HG02571 (cell line): ENCODE measurements around the gene ZNF560.
"Not testable (repeated sequence)": the region's sequence is repeated elsewhere in the genome, so short reads cannot be mapped to it uniquely, and the experiment has no call there.

Source experiments
- ATAC-seq: cut with Tn5 transposase; IDR thresholded peaks from one replicate; pipeline ENCODE4 v1.9.1; 2021; ENCODE audit warnings: mild to moderate bottlenecking, moderate library complexity; ENCODE audit not compliant: unreplicated experiment

ZNF560 gene

DNA sequence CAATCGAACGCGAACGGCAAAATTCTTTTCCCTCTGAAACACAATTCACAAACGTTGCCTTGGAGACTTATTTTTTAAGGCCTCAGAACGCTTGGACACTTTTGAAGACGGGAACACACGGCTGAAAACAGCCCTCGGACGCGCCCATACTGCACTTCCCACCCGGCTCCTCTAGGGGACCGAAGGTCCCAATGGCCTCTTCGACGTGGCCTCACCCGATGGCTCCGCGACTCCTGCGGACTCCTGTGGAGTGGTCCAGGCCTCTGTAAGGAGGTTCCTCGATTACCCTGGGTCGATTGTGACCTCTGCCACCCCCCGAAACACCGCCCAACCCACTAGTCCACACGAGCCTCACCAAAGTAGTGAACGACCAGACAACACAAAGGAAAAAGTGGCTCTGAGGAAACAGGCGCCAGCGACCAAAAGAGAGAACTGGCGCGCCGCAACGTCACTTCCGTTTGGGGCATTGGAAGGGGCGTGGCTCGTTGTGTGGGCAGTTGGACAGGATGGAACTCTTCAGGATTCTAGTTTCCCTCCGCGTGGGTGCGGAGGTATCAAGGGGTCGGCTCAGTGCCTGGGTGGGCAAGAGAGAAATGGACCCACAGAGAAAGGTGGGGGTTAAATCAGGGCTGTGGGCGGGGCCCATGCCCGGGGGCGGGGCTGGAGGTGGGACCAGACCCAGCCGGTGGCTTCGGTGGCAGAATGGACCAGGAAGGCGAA lies at the start of gene ZNF560:
TSS of gene ZNF560 (minus strand) at position 434 of the 720 bp plus-strand sequence. CDS start 23,303 bp downstream, outside the sequence.
- ATAC-seq = no peak

DNA sequence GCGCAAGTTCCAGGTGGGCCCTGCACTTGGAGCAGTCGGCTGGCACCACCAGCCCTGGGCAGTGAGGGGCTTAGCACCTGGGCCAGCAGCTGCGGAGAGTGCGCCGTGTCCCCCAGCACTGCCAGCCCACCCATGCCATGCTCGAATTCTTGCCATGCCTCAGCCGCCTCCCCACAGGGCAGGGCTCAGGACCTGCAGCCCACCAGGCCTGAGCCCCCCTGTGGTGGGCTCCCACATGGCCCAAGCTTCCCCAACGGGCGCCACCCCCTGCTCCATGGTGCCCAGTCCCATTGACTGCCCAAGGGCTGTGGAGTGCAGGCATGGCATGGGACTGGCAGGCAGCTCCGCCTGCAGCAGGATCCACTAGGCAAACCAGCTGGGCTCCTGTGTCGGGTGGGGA lies 49.5 kb upstream of the ZNF560 start:
- ATAC-seq = no peak

DNA sequence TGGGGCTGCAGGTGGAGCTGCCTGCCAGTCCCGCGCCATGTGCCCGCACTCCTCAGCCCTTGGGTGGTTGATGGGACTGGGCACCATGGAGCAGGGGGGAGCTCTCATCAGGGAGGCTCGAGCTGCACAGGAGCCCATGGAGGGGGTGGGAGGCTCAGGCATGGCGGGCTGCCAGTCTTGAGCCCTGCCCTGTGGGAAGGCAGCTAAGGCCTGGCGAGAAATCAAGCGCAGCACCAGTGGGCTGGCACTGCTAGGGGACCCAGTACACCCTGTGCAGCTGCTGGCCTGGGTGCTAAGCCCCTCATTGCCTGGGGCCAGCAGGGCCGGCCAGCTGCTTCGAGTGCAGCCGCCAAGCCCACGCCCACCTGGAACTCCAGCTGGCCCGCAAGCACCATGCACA lies 42.9 kb upstream of the ZNF560 start:
- not testable (repeated sequence) for ATAC-seq

DNA sequence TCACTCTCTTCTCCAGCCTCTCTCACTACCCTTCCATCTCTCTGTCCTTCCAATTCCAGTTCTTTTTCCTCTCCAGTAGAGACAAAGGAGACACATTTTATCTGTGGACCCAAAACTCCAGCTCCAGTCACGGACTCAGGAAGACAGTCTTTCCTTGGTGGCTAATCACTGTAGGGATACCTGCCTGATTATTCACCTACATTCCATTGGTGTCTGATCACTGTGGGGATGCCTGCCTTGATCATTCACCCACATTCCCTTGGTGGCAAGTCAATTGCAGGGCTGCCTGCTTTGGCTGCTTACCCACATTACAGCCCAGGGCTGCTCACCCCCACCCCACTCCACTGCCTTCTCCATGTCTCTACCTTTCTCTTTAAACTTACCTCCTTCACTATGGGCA lies 41.5 kb upstream of the ZNF560 start:
- ATAC-seq = not testable (repeated sequence)

DNA sequence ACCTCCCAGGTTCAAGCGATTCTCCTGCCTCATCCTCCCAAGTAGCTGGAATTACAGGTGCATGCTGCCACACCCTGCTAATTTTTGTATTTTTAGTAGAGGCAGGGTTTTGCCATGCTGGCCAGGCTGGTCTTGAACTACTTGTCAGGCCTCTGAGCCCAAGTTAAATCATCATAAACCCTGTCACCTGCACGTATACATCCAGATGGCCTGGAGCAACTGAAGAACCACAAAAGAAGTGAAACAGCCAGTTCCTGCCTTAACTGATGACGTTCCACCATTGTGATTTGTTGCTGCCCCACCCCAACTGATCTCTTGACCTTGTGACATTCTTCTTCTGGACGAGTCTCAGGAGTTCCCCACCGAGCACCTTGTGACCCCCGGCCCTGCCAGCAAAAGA lies 40.8 kb upstream of the ZNF560 start:
- not testable (repeated sequence) for ATAC-seq

DNA sequence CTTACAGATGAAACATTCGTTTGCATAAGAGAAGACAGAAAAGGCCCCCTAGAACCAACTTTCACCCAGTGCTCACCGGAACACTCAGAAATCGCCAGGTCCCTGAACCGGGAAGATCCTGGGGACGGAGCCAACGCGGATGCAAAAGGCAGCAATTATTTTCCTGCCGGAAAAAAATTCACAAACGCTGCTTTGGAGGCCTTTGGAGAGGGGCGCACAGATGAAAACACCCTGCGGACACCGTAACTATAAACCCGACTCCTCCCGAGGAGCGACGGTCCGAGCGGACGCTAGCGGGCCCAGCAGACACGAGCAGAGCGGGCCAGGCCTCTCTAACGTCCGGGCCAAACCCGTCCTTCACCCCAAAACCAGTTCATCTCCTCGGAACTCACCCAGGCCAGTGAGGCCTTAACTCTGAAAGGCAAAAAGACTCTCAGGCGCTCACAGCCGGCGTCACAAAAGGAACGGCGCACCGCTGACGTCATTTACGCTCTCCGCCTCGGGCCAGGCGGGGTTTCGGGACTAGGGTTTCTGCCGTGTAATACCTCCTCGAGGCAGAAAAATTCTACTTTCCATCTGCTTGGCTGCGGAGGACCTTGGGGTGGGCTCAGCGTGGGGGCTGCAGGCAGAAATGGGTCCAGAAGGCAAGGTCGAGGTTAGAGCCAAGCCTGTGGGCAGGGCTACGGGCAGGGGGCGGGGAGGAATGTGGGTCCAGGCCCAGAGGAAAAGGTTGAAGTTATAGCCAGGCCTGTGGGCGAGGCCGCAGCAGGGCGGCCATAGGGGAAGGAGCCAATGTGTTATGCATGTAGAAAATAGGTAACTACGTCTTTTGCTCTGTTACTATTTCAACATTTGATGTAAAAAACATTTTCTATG lies 40.0 kb upstream of the ZNF560 start, which contains the start of gene ZNF426:
TSS of gene ZNF426 (minus strand) at position 463 of the 876 bp plus-strand sequence. CDS start 2,413 bp downstream, outside the sequence.
- no peak for ATAC-seq

DNA sequence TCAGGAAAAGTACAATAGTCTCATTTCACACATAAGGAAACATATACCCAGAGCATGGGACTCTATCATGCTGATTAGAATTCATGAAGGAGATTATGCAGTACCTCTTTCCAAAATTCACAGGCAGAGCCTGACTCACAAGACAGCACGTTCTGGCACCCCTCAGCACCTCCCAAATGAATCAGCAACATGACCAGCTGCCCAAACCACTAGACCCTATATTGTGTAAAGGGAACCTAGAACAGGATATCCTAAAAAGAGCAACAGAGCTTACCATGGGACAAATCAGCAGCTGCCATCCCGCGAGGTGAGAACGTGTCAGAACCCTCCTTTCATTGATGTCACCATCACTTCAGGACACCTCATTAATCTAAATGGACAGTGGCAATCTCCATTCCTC lies 37.5 kb upstream of the ZNF560 start:
- no peak for ATAC-seq

DNA sequence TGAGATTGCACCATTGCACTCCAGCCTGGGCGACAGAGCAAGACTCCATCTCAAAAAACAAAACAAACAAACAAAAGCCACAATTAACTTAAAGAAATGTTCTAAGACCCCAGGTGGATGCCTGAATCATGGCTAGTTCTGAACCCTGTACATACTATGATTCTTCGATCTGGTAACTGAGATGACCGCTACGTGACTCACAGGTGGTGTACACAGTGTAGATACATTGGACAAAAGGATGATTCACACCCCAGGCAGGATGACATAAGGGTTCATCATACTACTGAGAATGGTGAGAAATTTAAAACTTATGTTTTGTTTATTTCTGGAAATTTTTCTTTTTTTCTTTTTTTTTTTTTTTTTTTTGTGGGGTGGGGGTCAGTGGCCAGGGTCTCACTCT lies 33.5 kb upstream of the ZNF560 start:
- ATAC-seq = no peak

DNA sequence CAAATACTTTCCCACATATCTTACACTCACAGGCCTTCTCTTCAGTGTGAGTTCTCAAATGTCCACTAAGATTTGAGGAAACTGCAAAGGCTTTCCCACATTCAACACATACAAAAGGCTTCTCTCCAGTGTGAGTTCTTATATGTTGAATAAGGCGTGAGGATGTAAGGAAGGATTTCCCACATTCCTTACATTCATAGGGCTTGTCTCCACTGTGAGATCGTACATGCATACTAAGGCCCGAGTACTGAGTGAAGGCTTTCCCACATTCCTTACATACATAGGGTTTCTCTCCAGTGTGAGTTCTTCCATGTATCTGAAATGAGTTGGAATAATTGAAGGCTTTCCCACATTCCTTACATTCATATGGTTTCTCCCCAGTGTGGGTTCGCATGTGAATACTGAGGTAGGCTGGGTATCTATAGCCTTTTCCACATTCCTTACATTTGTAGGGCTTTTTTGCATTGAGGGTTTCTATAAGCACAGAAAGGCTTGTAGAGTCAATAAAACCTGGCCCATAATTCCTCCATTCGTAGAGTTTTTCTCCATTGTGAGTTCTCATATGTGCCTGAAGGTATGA lies 30.4 kb upstream of the ZNF560 start:
- no peak for ATAC-seq

DNA sequence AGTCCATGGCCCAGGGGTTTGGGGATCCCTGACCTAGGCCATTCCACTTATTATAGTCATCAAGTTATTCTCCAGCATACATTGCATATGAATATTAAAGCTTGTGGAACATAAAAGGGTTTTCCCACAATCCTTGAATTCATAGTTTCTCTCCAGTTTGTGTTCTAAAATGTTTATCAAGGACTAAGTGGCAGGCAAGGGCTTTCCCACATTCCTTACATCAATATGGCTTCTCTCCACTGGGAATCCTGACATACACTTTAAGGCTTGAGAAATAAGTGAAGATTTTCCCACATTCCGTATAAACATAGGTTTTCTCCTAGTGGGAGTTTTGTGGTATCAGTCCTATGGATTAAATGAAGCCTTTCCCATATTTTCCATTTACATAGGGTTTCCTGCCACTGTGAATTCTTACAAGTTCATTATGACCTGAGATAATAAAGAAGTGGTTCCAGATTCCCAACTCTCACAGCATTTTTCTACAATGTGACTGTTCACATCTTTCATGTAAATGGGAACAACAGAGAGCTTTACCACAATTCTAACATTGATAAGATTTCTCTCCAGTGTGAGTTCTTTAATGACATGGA lies 25.6 kb upstream of the ZNF560 start:
- no peak for ATAC-seq

DNA sequence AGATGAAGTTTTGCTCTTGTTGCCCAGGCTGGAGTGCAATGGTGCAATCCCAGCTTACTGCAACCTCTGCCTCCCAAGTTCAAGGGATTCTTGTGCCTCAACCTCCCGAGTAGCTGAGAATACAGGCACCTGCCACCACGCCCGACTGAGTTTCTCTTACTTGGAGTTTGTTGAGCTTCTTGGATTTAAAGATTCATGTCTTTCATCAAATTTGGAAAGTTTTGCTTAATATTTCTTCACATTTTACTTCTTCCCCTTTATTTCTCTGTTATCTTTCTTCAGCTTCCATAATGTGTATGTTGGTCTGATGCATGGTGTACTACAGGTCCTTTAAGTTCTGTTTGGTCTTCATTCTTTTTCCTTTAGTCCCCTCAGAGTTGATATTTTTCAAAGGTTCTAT lies 8.9 kb upstream of the ZNF560 start:
- ATAC-seq = no peak

DNA sequence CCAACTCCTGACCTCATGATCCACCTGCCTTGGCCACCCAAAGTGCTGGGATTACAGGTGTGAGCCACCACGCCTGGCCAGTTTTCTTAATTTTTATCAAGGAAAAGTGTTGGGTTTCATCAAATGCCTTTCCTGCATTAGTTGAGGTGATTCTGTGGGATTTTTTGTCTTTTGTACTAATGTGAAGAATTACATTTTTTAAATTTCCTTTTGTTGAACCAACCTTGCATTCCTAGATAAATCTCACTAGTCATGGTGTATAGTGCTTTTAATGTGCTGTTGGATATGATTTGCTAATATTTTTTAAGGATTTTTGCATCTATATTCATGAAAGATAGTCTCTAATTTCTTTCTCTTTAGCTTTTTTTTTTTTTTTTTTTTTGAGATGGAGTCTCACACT lies 2.4 kb upstream of the ZNF560 start:
- no peak for ATAC-seq

DNA sequence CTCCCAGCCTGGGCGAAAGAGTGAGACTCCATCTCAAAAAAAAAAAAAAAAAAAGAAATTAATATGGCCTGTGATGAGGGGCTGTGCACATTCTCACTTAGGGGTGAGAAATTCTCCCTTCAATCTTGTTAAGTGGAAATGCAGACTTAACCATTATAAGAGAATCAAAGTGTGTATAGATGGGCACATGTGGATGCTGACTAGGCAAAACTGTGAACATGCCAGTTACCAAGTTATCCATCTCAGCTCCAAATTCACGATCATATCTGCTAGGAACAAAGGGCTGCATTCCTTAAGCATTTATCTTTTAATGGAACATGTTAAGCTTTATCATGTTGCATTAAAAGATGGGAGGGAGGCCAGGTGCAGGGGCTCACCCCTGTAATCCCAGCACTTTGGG lies 4.3 kb downstream of the ZNF560 start:
- no peak for ATAC-seq

DNA sequence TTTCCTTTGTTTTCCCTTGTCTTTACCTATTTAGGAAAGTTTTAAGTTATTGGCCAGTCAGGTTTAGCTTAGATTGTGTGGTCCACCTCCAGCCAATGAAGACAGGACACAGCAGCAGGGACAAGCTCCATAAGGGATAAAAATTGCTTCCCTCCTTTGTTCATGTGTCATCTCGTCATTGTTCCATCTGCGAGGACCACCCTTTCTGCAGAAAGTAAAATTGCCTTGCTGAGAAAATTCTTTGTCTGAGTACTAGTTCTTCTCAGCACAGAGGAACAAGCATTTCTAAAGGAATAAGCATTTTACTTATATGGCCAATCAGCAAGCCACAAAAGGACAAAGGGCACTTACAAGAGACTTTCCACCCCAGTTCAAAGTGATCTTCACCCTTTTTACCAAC lies 11.4 kb downstream of the ZNF560 start:
- ATAC-seq = no peak

DNA sequence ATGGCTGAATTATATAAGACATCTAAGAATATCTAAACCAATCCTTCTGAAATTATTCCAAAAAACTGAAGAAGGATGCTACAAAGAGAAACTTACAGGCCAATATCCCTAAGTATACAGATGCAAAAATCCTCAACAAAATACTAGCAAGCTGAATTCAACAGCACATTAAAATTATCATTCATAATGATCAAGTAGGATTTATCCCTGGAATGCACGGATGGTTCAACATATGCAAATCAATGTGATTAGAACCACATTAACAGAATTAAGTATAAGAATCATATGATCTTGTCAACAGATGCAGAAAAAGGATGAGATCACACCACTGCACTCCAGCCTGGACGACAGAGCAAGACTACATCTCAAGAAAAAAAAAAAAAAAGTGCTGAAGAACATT lies 13.3 kb downstream of the ZNF560 start:
- no peak for ATAC-seq

DNA sequence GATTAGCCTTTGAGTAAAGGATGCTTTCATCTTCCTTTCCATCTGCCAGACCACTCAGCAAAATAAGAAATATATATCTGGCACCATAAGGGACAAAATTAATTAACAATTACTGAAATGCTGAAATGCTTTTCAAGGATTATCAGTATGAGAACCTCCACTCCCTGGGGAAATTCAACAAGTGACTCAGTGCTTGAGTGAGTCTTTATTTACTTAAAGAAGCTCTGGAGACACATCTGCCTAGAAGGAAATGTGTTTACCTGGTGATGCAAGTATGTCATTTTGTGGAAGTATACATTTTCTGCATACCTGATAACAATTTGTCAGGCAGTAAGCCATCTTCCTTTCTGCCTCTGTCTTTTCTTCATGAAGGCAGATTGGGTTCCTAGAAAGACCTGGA lies 23.4 kb downstream of the ZNF560 start:
- ATAC-seq = no peak

DNA sequence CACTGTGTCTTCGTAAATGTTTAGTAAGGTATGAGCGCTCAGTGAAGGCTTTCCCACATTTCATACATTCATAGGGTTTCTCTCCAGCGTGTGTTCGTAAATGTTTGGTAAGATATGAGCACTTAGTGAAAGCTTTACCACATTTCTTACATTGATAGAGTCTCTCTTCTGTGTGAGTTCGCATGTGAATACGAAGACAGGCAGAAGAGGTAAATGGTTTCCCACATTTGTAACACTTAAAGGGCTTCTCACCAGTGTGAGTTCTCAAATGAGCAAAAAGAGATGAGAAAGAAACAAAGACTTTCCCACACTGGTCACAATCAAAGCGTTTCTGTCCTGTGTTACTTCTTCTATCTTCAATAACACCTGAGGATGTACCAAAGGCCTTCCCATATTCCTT lies 31.3 kb downstream of the ZNF560 start:
- no peak for ATAC-seq

DNA sequence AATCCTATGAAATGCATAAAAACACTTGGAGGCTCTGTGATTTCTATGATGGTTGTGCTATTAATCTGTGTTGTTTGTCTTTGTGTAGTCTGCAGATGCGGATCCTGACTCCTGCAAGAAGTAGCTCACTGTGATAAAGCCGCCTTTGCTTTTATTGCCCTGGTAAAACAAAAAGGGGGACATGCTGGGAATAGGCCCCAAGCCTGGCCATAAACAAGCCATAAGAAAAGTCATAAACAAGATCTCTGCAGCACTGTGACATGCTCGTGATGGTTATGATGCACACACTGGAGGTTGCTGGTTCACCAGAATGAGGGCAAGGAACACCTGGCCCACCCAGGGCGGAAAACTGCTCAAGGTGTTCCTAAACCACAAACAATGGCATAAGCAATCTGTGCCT lies 36.5 kb downstream of the ZNF560 start:
- no peak for ATAC-seq

DNA sequence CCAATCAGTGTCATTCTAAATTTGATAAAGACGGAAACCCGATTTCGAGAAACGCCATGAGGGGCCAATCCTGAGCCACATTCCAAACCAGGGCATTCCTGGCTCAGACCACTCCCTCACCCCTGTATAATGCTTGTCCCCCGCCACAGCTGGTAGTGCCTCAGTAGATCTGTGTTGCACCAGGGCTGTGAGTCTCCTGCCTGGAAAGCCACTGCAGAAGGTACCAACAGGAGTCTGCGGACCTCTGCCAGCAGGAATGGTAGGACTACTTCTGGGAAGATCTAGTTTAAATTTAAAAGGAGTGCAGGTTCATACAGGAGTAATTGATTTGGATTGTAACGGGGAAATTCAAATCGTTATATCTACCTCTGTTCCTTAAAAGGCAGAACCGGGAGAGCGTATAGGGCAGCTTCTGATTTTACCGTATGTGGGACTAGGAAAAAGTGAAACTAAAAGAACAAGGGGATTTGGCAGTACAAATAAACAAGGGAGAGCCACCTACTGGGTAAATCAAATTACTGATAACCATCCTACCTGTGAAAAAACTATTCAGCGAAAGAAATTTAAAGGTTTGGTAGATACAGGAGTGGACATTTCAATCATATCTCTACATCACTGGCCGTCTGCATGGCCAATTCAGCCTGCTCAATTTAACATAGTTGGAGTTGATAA lies 42.3 kb downstream of the ZNF560 start:
- ATAC-seq = no peak

DNA sequence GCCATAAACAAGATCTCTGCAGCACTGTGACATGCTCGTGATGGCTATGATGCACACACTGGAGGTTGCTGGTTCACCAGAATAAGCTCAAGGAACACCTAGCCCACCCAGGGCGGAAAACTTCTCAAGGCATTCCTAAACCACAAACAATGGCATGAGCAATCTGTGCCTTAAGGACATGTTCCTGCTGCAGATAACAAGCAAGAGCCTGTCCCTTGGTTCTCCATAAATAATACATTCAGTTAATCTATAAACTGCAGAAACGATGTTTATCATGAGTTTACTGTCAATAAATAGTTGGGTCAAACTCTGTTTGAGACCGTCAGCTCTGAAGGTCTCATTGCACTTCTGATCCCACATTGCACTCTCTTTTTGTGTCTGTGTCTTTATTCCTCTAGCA lies 44.5 kb downstream of the ZNF560 start:
- no peak for ATAC-seq

DNA sequence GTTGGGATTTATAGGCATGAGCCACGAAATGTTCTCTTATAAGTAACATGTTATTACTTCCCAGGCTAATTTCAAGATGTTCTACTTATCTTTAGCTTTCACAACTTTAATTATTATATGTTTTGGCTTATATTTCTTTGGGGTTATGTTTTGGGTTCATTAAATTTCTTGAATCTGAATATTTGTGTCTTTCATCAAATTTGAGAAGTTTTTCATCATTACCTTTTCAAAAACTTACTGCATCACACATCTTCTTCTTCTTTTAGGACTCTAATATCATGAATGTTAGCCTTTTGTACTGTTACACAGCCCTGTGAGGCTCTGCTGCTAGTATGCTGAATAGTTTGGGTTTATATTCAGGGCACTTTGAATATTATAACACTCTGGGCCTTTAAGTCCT lies 53.4 kb downstream of the ZNF560 start:
- ATAC-seq = no peak
